Suppressor macrophage treated with lipopolysaccharide for 4 hours (primary cell): Measurements from ENCODE around the gene SRGAP2.
"Not testable (repeated sequence)": the region's sequence is repeated elsewhere in the genome, so short reads cannot be mapped to it uniquely, and the experiment has no call there.

Experiments
- DNase-seq: peaks from one replicate; pipeline ENCODE4 v3.0.0-alpha.2; 2020

SRGAP2 gene

GRCh38 chr1:206203364-206204158 lies at the start of gene SRGAP2:
TSS of gene SRGAP2 (plus strand) at chr1:206203541. CDS start at chr1:206205971, 2,430 bp downstream.
- peak; percentile 32 for DNase-seq

GRCh38 chr1:206167350-206168029 lies 35.9 kb upstream of the SRGAP2 start:
- DNase-seq = not testable (repeated sequence)

GRCh38 chr1:206169794-206170193 lies 33.5 kb upstream of the SRGAP2 start:
- DNase-seq = peak; percentile 6

- DNase-seq = not testable (repeated sequence)
Observed at GRCh38 chr1:206173110-206173719, 30.1 kb upstream of the SRGAP2 start.

GRCh38 chr1:206174182-206174868 lies 29.0 kb upstream of the SRGAP2 start:
- not testable (repeated sequence) for DNase-seq

DNA sequence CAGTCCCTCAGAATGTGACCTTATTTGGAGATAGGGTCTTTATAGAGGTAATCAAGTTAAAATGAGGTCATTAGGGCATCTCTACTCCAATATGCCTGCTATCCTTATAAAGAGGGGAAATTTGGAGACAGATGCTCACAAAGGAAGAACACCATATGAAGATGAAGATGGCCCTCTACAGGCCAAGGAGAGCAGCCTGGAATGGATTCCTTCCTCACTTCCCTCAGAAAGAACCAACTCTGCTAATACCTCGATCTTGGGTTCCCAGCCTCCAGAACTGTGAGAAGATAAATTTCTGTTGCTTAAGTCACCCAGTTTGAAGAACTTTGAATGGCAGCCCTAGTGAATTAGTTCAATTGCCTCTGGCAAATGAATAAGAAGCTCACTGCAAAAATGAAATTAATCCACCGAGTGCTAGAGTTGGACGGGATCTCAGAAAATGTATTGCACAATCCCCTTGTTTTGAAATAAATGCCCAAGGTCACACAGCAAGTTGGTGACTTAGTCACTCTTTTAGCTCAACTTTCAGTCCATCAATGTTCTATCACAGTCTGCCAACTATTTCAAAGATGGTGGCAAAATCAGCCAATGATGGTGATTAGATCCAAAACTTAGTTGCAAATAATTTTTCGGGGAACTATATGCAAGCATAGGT lies 27.8 kb upstream of the SRGAP2 start:
- DNase-seq = peak; percentile 42

- not testable (repeated sequence) for DNase-seq
Observed at GRCh38 chr1:206176114-206176502, 27.2 kb upstream of the SRGAP2 start.

DNA sequence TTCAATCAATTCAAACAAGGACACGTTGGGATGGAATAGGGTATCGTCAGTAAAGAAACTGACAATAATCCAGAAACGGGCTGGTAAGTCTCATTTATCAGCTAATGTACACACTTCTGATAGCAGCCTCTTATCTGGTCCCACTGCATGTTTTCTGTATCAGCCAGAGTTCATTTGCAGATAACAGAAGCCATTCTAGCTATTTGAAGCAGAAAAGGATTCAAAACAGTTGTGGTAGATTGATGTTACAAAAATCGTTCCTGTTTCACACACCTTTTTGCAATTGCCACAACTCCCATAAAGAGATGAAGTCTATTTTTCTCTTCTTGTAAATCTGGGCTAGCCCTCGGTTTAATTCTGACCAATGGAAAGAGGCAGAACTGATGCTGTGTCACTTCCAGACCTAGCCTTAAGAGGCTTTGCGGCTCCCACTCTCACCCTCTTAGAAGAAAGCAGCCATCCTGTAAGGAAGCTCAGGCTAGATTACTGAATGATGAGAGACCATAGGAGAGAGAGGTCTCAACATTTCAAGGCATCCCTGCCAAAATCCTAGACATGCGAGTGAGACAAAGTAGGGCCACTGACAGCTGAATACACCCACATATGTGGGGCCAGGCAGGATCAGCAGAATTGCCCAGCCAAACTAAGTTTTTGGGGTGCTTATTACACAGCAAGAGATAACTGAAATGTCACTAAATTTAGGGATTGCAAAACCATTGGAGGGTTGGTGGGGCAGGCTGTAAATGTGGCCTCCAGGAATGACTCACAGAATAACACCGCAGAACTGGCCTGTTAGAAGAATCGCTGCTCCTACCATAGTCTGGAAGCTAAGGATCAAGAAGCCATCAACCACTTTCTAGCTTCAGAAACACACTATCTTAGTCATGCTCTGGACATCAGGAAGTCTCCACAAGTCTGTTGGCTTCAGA lies 25.0 kb upstream of the SRGAP2 start:
- peak; percentile 22 for DNase-seq

DNA sequence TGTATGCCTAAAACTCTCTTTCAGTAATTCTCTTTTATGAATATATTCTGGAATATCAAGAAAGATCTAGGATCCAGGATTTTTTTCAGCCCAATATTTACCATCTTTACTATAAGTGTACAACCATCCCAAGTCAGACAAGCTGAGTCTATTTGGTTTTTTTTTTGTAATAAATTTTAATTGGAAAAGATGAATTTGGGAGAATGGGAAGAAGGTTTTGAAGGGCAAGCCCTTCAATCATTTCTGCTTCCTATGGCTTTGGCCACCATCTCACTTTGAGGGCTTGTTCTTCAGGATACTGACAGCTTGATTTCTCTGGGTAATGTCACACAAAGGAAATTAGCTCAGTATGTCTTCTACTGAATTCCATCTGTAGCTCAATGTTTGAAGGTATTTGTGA lies 23.7 kb upstream of the SRGAP2 start:
- DNase-seq = not testable (repeated sequence)

DNA sequence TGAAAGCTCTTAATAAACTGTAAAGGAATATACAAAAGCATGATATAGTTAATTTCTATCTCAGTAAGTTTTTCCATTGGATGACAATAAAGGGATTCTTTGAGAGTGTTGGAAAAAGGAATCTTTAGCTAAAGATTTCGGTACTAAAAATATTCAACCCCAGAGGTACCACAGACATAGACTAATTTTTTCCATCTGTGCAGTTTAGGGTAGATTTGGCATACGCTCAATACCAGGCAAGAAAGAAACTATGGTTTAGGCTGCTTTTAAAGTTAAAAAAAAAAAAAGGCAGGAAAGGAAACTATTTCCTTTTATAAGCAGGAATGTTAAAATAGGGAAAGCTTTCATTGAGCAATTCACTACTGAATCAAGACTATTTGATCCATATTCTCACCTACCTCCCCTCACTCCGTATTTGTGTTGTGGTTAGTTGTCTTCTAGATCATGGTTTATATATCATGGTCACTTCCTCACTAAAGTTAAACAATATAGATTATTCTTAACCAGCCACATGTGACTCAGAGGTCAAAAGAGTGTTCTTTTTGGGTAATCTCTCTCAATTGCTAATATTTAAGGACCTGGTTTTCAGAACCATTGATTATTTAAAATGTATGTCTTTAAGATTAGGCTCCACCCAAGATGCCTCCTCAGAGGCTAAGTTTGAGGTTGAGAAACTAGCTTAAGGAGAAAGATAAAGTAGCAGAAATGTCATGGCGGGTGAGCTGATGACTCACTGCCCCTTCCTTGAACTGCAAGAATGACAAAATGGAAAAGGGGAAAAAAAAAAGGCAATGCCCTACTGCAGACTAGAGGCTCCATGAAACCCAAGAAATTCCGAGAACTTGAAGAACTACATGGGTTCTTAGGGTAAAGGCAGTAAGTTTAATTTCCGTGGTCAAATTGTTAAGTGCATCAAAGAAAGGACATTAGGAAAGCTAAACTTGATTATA lies 20.7 kb upstream of the SRGAP2 start:
- peak; percentile 24 for DNase-seq

- peak; percentile 21 for DNase-seq
Observed at GRCh38 chr1:206183788-206184187, 19.6 kb upstream of the SRGAP2 start.

GRCh38 chr1:206185778-206186177 lies 17.6 kb upstream of the SRGAP2 start:
- not testable (repeated sequence) for DNase-seq

DNA sequence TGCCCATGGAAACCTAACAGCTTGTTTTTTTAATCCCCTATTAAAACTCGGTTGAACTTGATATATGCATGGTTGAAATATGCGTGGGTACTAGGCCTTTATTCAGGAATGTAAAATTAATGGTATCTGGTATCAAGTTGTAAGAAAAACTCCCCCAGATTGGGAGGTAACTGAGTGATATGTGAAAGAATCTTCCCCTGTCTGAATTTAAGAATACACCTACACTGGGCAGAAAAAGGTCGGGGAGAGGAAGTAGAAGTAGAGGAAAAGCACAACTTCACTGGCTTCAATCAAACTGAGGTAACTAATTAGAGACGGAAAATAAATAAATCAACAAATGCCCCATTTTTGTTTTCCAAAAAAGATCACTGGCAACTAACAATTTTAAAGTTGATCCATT lies 16.5 kb upstream of the SRGAP2 start:
- not testable (repeated sequence) for DNase-seq

DNA sequence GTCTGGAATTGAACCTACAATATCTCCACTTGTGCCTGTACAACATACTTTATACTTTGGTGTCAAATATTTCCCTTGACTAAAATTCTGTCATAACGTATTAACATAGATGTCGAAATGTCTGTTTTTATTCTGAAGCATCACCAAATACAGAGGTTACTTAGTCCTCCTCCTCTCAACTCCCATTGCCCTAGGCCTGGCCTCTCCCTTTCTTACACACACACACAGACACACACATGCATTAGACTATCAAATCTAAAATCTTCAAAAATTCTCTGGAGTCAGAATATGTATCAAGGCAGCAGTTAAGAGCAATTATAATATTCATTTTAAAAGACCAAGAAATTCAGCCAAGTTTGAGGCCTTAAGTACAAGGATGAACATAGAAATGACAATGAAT lies 8.2 kb upstream of the SRGAP2 start:
- not testable (repeated sequence) for DNase-seq

DNA sequence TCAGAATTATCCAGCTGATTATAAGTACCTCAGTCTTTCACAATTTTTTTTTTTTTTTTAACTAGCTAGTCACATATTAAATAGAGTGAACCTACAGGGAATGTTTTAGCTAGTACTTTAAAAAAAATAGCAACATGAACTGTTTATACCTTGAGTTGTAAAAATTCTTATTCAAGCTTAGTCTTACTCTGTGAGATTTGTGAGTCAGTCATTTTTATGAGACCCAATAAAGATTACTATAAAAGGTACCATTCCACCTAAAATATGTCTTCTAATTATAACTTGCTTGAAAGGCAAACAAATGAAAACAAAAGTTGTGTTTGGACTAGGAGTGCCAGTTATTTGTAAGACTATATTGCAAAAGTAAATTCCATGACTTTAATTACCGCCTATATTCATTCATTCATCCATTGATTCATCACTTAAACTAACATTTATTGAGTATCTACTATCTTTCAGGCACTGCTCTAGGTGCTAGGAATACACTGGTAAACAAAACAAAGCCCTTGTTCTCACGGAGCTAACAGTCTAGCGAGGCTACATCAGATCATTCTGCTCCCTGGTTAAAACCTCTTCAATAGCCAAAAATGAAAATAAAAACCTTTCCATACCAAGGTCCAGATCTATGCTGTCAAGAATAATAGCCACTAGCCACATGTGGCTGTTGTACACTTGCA lies 6.5 kb upstream of the SRGAP2 start:
- DNase-seq = not testable (repeated sequence)

DNA sequence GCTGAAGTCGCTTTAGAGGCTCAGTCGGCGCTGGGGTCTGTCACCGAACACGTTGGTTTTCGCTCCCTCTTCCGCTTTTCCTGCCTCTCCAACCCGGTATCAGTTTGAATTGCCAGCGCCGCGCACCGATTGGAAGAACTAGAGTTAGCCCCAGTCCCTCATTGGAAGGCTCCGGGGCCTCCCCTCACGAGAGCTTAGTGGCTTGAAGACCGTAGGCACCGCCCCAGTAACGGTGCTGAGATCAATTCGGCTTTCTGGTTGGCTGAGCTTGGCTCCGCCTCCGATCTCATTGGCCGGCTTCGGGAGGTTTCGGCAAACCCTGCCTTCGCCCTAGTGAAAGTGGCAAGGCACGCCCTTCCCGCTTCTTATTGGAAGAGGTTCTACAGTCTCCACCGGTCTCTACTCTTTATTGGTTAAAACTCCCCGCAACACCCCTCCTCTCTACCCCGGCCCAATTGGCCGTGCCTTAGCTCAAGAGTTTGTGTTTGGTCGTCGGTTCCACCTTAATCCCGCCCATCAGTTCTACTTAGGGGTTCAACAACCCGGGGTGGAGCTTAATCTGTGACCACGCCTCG lies 465 bp upstream of the SRGAP2 start, which contains the start of gene FAM72A:
FAM72A (minus strand) TSS at position 51 of the 575 bp plus-strand sequence. CDS start 814 bp downstream, outside the sequence.
- peak; percentile 98 for DNase-seq

DNA sequence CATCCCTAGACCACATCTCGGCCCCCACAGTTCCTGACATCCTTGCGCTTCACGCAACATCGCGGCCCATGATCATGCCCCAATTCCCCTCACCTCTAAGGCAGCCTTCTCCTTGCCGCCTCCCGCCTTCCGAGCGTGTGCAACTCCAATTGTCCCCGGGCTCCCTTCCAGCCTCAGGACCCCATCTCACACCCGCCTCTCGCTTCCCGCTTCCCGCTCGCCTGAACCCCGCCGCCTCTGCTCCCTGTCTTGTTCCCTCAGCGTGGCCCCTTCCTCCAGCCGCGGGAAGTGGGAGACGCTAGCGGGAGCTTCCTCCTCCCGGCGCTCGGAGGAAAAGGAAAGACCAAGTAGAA lies 794 bp downstream of the SRGAP2 start:
- not testable (repeated sequence) for DNase-seq

- DNase-seq = peak; percentile 0
Observed at GRCh38 chr1:206204871-206205270, 1.5 kb downstream of the SRGAP2 start.

GRCh38 chr1:206205569-206205968 lies 2.2 kb downstream of the SRGAP2 start:
- not testable (repeated sequence) for DNase-seq
